ENCODE data around the gene TBKBP1.

GRCh38 chr17:47703671-47704070, 9.7 kb downstream of the TBKBP1 start:
- no peak for TF ChIP-seq CTCF (IDR thresholded peaks at IDR 0.05; ENCODE audit: low read length)
- TF ChIP-seq EZH2 (IDR thresholded peaks at IDR 0.05; ENCODE audit: borderline replicate concordance, low read length) = no peak

Data from OCI-LY1 (cell line).